Retinal pigment epithelial cell (primary cell): ENCODE results near the gene RHOBTB1.

Experiments
- DNase-seq: peaks from one replicate; pipeline ENCODE4 v3.0.0-alpha.2; 2010; ENCODE audit warnings: low read depth
- H3K4me3 ChIP-seq: 2 replicates; pipeline ENCODE4 v1.5.1; 2011; ENCODE audit warnings: mild to moderate bottlenecking, low read length, control low read depth, moderate library complexity
- TF ChIP-seq, protein P1 (sequence below): conservative IDR thresholded peaks from 2 replicates; pipeline ENCODE4 v1.5.1; 2011; ENCODE audit warnings: low read depth, low read length, control low read depth, inconsistent platforms

RHOBTB1 gene

DNA sequence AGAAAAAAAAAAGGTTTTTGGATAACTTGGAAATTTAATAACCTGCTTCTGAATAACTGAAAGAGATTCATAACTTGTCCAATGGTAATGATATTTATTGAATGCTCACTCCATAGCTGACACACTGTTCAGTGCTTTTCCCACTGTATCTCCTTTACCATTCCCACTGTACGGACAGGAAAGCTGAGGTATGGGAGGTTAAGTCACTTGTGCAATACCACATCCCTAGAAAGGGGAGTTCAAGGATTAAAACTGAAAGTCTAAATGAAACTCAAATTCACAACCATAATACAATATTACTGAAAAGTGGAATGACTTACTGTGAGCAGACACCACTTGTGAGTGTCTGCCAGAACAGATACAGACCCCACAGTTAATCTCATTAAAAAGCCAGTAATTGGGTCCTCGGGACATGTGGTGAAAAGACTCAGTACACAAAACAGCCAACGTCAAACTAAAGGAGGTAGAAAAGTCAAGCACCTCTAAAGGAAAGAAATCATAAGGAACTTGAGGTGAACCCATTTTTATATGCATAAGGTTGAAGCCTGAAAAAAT, 13.8 kb upstream of the RHOBTB1 start:
- no peak overlapping the region for H3K4me3 ChIP-seq
- TF ChIP-seq, protein P1, sequence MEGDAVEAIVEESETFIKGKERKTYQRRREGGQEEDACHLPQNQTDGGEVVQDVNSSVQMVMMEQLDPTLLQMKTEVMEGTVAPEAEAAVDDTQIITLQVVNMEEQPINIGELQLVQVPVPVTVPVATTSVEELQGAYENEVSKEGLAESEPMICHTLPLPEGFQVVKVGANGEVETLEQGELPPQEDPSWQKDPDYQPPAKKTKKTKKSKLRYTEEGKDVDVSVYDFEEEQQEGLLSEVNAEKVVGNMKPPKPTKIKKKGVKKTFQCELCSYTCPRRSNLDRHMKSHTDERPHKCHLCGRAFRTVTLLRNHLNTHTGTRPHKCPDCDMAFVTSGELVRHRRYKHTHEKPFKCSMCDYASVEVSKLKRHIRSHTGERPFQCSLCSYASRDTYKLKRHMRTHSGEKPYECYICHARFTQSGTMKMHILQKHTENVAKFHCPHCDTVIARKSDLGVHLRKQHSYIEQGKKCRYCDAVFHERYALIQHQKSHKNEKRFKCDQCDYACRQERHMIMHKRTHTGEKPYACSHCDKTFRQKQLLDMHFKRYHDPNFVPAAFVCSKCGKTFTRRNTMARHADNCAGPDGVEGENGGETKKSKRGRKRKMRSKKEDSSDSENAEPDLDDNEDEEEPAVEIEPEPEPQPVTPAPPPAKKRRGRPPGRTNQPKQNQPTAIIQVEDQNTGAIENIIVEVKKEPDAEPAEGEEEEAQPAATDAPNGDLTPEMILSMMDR, result no peak
- no peak for DNase-seq

DNA sequence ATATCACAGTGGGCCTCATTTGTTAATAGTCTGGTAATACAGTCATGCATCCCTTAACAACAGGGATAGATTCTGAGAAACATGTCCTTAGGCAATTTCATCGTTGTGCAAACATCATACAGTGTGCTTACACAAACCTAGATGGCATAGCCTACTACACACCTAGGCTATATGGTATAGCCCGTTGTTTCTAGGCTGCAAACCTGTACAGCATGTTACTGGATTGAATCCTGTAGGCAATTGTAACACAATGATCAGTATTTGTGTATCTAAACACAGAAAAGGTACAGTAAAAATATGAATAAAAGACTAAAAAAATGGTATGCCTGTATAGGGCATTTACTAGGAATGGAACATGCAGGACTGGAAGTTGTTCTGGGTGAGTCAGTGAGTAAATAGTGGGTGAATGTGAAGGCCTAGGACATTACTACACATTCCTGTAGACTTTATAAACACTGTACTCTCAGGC, 12.0 kb upstream of the RHOBTB1 start:
- no peak overlapping the region for H3K4me3 ChIP-seq
- no peak for DNase-seq
- TF ChIP-seq, protein P1, result no peak

DNA sequence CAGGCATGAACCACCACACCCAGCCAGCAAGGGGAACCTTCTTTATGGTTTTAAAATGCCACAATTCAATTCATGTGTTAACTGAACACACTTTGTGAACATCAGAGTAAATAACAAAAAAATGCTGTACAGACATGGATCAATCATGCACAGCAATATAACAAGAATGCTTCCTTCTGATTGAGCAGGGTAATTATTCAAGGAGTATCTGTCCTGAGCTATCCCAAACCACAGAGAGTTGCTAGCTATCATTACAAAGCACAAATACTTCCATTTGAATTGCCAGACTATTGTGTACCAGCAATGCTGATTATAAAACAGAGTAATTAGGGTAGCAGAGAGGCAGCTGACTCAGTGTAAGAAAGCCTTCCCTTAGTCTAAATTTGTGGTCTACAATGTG, 11.3 kb upstream of the RHOBTB1 start:
- DNase-seq, result no peak

DNA sequence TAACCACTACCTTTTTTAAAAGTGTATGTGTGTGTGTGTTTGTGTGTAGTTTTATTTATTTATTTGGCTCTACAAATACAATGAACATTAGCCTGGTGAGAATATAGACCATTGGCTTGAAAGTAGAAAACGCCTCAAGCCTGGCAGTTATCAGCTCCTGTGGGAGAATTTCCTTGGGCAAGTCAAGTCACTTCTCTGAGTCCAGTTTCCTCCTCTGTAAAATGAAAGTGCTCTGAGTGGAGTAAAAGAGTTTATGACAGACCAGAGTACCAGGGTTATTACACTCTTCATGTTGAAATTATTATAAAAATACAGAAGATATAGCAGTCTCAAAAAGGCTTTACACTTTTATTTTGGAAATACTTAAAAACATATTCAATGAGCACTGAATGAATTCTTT, 10.1 kb upstream of the RHOBTB1 start:
- TF ChIP-seq, protein P1, result no peak

More for the DNA sequence above, 11.3 kb upstream of the RHOBTB1 start:
- TF ChIP-seq, protein P1, result no peak
- no peak overlapping the region for H3K4me3 ChIP-seq

DNA sequence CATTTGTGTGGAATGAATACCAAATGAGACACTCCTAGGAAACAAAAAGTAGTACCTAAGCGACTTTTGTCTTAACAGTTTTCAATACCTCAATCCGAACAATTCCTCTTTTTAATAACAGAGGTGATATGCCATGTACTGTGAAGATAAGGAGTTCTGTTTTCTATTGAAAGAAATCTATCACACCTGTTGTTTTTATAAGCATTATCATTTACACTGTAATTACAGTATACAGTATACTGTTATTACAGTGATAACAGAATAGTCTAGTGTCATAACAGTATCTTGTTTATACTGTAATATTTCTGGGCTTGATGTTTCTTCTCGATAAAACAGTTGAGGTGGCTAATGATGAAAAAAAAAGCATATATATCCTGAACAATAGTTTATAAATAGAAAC, 9.4 kb upstream of the RHOBTB1 start:
- no peak overlapping the region for H3K4me3 ChIP-seq
- TF ChIP-seq, protein P1, result no peak
- DNase-seq, result no peak

More for the DNA sequence above, 10.1 kb upstream of the RHOBTB1 start:
- DNase-seq, result no peak
- no peak overlapping the region for H3K4me3 ChIP-seq

DNA sequence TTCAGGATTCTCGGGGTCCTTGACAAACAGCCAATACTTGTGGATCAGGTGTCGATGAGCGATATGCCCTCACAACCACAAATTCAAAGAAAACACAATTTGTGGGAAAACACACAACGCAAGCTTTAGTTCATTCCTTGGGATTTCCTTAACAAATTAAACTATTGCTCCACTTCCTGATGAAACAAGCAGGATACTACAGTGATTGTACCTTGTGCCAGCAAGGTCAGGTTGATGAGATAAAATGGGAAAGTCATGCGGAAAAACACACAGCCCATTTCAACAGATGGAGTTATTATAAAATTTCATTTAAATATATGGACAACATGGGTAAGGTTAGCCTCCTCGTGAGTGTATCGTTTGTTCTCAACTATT, 8.8 kb upstream of the RHOBTB1 start:
- DNase-seq, result no peak
- TF ChIP-seq, protein P1, result no peak
- H3K4me3 ChIP-seq, result no peak overlapping the region

DNA sequence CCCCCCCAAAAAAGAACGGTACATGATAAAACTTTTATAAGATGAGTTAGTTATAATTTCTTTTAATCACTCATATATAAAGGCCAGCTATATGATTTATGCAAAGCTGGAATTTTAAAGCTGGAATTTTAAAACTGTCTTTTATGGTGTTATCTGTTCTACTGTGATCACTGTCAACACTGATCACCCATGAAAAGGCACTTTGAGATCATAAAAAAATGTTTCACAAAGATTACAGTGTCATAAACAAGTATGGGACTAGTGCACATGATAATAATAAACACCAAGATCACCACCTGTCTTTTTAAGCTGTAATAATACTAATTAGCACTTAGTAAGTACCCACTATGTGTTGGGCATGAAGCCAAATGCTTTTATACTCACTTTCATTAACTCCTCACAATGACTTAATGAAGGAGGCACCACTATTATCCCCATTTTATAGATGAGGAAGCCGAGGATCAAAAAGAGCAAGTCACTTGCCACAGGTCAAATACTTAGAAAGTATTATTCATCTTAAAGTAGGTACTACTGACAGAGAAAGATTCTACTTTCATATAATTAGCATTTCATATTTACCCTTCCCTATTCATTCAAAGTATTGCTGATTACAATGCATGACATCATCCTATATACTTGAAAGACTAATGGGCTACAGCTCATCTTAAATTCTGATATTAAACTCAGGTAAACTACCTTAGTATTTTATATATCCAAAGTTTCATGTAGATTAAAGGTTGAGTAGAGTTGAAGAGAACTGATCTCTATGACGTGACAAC, 8.3 kb upstream of the RHOBTB1 start:
- DNase-seq, result no peak
- TF ChIP-seq, protein P1, result no peak
- no peak overlapping the region for H3K4me3 ChIP-seq
